Measurements from ENCODE around the gene ANKRD17. TPM values are rescaled to one million over a fixed set of nuclear protein-coding genes. Genes with fewer than 3 reads are reported as not detected.

Gene ANKRD17
- total RNA-seq, 1 donor from 2014 or later, result 52.0 TPM

DNA sequence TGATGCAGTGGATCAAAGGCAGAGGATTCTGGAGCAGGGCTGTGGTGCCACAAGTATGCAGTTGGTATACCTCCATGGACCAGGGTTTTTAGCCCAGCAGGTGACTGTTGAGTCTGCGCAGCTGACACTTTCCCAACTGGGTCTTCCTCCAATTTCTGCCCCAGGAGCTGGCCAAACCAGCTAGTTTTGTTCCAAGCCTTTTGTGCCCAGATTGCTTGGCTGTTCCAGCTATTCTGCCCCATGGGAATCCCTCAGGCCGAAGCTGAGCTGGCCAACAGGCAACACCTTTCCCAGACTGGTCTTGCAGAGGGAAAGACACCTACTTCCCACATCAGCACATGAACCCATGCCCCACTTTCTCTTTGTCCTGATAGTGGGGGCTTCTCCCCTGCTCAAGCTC, 22.8 kb upstream of the ANKRD17 start:
- DNase-seq (ENCODE audit: low spot score in 2 of 2), result no peak
- Histone ChIP-seq H3K4me3 (no peak overlapping the region), H3K27ac (no peak overlapping the region), H3K9me3 (peaks cover 0 to 10% of the 10 kb centered on the region in 2 donors), H3K4me1 (no peaks in the 10 kb centered on the region), H3K36me3 (no peaks in the 10 kb centered on the region), H3K27me3 (no peaks in the 10 kb centered on the region)
- TF ChIP-seq, protein P1, sequence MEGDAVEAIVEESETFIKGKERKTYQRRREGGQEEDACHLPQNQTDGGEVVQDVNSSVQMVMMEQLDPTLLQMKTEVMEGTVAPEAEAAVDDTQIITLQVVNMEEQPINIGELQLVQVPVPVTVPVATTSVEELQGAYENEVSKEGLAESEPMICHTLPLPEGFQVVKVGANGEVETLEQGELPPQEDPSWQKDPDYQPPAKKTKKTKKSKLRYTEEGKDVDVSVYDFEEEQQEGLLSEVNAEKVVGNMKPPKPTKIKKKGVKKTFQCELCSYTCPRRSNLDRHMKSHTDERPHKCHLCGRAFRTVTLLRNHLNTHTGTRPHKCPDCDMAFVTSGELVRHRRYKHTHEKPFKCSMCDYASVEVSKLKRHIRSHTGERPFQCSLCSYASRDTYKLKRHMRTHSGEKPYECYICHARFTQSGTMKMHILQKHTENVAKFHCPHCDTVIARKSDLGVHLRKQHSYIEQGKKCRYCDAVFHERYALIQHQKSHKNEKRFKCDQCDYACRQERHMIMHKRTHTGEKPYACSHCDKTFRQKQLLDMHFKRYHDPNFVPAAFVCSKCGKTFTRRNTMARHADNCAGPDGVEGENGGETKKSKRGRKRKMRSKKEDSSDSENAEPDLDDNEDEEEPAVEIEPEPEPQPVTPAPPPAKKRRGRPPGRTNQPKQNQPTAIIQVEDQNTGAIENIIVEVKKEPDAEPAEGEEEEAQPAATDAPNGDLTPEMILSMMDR (IDR thresholded peaks at IDR 0.05), result no peak
- intact Hi-C loops (cut with DNase I), result no loop called here

DNA sequence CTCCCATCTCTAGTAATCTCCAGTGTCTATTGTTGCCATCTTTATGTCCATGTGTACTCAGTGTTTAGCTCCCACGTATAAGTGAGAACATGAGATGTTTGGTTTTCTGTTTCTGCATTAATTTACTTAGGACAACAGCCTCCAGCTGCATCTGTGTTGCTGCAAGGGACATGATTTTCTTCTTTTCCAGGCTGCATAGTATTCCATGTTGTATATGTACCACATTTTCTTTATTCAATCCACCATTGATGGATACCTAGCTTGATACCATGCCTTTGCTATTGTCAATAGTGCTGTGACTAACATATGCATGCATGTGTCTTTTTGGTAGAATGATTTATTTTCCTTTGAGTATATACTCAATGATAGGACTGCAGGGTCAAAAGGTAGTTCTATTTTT, 18.6 kb upstream of the ANKRD17 start:
- intact Hi-C loops (cut with DNase I), result no loop called here

DNA sequence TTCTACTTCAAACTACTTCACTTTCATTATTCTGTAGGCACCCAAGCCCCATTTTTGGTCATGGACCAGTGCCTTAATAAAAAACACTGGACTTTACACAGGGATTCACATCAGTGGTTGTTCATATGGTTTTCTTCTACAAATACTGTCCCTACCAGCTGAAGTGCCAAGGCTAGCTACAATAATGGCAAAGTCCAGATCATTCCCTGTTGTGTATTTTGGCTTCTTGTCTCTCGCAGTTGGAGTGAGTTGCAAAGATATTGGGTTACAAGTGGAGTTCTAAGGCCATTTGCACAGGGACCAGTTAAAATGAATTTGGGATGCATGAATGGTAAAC, 16.7 kb upstream of the ANKRD17 start:
- intact Hi-C loops (cut with DNase I), result no loop called here
- Histone ChIP-seq H3K27me3 (no peaks in the 10 kb centered on the region), H3K9me3 (peaks cover 0 to 10% of the 10 kb centered on the region in 2 donors), H3K27ac (no peak overlapping the region), H3K36me3 (no peaks in the 10 kb centered on the region), H3K4me1 (no peaks in the 10 kb centered on the region), H3K4me3 (no peak overlapping the region)
- TF ChIP-seq, protein P1 (IDR thresholded peaks at IDR 0.05), result no peak
- DNase-seq (ENCODE audit: low spot score in 2 of 2), result no peak

More for the DNA sequence above, 18.6 kb upstream of the ANKRD17 start:
- TF ChIP-seq, protein P1 (IDR thresholded peaks at IDR 0.05), result no peak
- DNase-seq (ENCODE audit: low spot score in 2 of 2), result no peak
- Histone ChIP-seq H3K27me3 (no peaks in the 10 kb centered on the region), H3K27ac (no peak overlapping the region), H3K4me1 (no peaks in the 10 kb centered on the region), H3K36me3 (no peaks in the 10 kb centered on the region), H3K9me3 (peaks cover 0 to 10% of the 10 kb centered on the region in 2 donors), H3K4me3 (no peak overlapping the region)

DNA sequence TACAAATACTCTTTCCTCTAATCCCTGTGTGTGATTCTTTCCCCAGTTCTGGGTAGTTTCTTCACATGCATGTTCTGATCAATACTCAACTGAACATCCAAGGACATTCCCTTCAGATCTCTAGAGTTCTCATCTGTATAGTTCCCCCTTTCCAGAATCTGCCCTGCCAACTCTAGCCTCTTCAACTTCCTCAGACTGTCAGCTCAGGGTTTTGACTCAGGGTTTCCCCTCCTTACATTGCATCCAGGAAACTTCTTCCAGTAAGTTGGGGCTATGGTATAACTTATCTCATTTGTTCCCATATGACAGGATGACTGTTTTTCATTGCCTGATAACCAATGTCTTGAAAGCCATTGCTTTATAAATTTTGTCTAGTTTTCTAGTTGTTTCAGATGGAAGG, 14.2 kb upstream of the ANKRD17 start:
- H3K4me3 ChIP-seq, result no peak overlapping the region
- H3K27me3 ChIP-seq, result no peaks in the 10 kb centered on the region
- H3K36me3 ChIP-seq, result no peaks in the 10 kb centered on the region
- H3K4me1 ChIP-seq, result no peaks in the 10 kb centered on the region
- TF ChIP-seq, protein P1 (IDR thresholded peaks at IDR 0.05), result no peak
- H3K27ac ChIP-seq, result no peak overlapping the region
- no peaks in the 10 kb centered on the region for H3K9me3 ChIP-seq
- DNase-seq (ENCODE audit: low spot score in 2 of 2), result no peak
- intact Hi-C loops (cut with DNase I), result no loop called here

DNA sequence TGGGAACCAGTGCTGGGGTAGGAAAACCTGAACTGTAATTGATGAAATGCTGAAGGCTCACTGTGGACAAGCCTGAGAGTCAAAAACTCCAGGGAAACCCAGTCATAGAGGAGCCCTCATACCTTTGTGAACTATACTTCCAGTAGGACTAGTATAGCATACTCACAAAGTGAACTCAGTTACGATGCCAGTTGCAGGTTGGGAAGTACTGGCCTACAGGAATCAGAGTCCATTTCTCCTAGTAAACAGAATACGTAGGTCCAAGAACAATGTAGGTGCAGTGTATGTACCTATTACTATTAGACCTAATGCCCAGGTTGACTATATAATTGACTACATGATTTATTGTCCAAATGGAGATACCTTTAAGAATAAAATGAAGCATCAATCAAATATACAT, 8.5 kb upstream of the ANKRD17 start:
- intact Hi-C loops (cut with DNase I), result no loop called here
- H3K9me3 ChIP-seq, result no peaks in the 10 kb centered on the region
- no peak for DNase-seq (ENCODE audit: low spot score in 2 of 2)
- H3K27ac ChIP-seq, result no peak overlapping the region
- no peaks in the 10 kb centered on the region for H3K4me1 ChIP-seq
- no peaks in the 10 kb centered on the region for H3K27me3 ChIP-seq
- H3K4me3 ChIP-seq, result no peak overlapping the region
- H3K36me3 ChIP-seq, result no peaks in the 10 kb centered on the region
- TF ChIP-seq, protein P1 (IDR thresholded peaks at IDR 0.05), result no peak

DNA sequence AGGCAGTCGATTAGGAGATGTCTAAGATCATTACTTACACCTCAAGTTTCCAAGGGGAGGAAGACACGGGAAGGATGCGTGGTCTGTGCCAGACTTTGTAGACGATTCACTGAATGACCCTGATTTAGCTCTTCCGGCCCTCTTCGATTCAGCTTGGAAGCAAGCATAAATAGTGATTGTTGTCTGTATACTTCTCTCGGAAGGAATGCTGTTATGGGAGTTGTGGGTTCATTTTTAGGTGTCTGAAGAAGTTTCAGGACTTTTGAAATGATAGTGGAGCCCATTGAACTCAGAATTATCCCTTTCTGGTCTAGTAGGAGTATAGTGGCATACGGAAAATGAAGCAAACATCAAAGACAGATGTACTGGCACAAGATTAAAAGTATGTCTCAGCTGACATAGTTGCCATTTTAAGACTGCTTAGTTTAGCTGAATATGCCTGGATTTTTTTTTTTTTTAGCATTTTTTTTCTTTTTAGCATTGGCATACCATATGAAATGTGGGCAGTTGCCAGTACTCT, 1.0 kb upstream of the ANKRD17 start:
- Histone ChIP-seq H3K4me3 (peak overlapping the region; percentile 86 to 97), H3K27ac (peak overlapping the region; percentile 92 to 99), H3K27me3 (no peaks in the 10 kb centered on the region), H3K36me3 (no peaks in the 10 kb centered on the region), H3K9me3 (no peaks in the 10 kb centered on the region), H3K4me1 (peaks cover 4 to 21% of the 10 kb centered on the region in 2 donors)
- no peak for DNase-seq (ENCODE audit: low spot score in 2 of 2)
- intact Hi-C loops (cut with DNase I), result loop anchor here (1.0 to 5.0 kb wide), 4 partner anchors 37 to 190 kb away; partner anchors contain the start of gene COX18
- TF ChIP-seq, protein P1 (IDR thresholded peaks at IDR 0.05), result no peak
